AG09319 (cell line): ENCODE results near the gene ZFAND2B.

ENCODE experiments used
- DNase-seq: peaks from one replicate; pipeline ENCODE4 v3.0.0-alpha.2; 2010; ENCODE audit warnings: low read depth; ENCODE audit errors: extremely low read depth
- TF ChIP-seq, protein P1 (sequence below): IDR thresholded peaks from 2 replicates; pipeline ENCODE4 v1.5.1; 2011; ENCODE audit warnings: low read depth, mild to moderate bottlenecking, inconsistent platforms, low read length, moderate library complexity

The ZFAND2B gene

DNA sequence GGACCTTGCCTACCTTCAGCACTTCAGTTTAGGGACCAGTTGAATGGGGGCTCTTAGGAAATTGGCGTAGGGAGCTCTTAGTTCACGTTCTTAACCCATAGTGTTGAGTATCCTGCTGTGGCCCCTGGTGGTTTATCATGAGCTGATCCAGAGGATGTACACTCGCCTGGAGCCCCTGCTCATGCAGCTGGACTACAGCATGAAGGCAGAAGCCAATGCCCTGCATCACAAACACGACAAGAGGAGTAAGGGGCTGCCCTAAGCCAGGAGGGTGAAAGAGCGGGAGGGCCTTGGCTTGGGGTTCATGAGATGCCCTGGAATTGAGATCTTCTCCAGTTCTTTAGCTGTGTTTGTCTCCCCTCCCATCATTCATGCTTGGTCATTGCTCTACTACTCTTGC is 25.6 kb upstream of the ZFAND2B start:
- TF ChIP-seq, protein P1, sequence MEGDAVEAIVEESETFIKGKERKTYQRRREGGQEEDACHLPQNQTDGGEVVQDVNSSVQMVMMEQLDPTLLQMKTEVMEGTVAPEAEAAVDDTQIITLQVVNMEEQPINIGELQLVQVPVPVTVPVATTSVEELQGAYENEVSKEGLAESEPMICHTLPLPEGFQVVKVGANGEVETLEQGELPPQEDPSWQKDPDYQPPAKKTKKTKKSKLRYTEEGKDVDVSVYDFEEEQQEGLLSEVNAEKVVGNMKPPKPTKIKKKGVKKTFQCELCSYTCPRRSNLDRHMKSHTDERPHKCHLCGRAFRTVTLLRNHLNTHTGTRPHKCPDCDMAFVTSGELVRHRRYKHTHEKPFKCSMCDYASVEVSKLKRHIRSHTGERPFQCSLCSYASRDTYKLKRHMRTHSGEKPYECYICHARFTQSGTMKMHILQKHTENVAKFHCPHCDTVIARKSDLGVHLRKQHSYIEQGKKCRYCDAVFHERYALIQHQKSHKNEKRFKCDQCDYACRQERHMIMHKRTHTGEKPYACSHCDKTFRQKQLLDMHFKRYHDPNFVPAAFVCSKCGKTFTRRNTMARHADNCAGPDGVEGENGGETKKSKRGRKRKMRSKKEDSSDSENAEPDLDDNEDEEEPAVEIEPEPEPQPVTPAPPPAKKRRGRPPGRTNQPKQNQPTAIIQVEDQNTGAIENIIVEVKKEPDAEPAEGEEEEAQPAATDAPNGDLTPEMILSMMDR, result no peak
- DNase-seq, result no peak

DNA sequence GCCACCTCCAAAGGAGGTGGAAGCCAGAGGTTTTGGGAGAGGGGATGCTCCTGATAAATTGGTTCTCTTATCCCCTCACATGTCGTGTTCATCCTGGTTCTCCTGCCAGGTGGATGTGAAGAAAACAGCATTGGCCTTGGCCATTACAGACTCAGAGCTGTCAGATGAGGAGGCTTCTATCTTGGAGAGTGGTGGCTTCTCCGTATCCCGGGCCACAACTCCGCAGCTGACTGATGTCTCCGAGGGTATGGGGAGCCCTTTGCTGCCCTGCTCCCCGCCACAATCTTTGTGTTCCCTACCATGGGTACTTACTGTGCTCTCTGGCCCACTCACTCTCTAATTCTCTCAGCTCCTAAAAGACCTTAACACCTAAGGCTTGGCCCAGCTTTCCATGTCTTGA is 25.1 kb upstream of the ZFAND2B start:
- TF ChIP-seq, protein P1, result no peak
- DNase-seq, result no peak

DNA sequence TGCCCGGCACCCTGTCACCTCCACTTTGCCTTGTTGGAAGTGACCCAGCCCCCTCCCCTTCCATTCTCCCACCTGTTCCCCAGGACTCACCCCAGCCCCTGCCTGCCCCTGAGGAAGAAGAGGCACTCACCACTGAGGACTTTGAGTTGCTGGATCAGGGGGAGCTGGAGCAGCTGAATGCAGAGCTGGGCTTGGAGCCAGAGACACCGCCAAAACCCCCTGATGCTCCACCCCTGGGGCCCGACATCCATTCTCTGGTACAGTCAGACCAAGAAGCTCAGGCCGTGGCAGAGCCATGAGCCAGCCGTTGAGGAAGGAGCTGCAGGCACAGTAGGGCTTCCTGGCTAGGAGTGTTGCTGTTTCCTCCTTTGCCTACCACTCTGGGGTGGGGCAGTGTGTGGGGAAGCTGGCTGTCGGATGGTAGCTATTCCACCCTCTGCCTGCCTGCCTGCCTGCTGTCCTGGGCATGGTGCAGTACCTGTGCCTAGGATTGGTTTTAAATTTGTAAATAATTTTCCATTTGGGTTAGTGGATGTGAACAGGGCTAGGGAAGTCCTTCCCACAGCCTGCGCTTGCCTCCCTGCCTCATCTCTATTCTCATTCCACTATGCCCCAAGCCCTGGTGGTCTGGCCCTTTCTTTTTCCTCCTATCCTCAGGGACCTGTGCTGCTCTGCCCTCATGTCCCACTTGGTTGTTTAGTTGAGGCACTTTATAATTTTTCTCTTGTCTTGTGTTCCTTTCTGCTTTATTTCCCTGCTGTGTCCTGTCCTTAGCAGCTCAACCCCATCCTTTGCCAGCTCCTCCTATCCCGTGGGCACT is 24.0 kb upstream of the ZFAND2B start:
- no peak for DNase-seq

DNA sequence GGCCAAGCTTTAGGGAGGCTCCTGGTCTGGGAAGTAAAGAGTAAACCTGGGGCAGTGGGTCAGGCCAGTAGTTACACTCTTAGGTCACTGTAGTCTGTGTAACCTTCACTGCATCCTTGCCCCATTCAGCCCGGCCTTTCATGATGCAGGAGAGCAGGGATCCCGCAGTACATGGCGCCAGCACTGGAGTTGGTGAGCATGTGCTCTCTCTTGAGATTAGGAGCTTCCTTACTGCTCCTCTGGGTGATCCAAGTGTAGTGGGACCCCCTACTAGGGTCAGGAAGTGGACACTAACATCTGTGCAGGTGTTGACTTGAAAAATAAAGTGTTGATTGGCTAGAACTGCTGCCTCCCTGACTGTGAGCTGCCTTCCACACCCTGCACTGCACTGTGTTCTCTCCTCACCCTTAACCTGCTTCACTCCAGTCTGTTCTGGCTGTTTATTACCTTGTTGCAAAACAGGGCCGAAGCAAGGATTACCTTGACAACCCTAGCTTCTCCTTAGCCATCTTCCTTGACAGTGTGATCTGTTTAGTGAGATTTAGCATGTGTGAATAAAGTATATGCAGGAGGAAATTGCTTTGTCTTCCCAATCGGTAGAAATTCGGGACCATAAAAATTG is 23.3 kb upstream of the ZFAND2B start:
- DNase-seq, result no peak
- TF ChIP-seq, protein P1, result no peak

More for the DNA sequence above, 24.0 kb upstream of the ZFAND2B start:
- TF ChIP-seq, protein P1, result no peak

DNA sequence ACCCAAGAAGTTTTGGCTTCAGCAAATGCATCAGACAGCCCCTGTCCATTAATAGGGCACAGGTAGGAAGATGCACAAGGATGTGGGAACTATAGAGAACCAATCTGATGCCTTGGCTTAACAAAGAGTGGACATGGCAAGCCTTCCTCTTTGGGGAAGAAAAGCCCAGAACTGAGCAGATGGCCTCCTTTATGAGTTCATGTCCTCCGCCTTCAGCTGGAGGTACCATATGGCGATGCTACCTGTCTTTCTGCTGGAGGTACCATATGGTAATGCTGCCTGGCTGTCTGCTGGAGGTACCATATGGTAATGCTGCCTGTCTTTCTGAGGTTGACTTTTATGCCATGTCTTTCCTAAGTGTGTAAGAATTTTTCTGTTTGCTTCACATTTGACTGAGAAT is 22.5 kb upstream of the ZFAND2B start:
- TF ChIP-seq, protein P1, result no peak
- DNase-seq, result no peak

DNA sequence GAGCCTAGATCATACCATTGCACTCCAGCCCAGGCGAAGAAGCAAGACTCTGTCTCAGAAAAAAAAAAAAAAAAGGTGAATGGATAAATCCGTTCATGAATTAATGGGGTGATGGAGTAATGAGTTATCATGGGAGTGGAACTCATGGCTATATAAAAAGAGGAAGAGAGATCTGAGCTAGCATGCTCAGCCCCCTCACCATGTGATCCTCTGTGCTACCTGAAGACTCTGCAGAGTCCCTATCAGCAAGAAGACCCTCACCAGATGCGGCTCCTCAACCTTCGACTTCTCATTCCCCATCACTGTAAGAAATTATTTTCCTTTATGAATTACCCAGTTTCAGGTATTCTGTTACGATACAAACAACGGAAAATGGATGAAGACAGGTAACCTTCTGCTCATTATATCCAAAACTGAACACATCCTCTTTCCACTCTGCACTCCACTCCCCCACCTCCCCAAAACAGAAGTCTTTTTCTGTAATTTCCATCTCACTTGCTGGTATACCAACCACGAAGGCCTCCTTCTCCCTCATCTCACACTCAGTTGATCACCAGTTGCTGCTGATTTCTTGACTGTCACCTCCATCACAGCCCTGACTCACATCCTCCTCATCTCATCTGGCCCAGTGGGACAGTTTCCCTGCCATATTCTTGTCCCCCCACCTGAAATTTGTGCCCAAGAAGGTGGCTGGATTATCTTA is 19.7 kb upstream of the ZFAND2B start:
- TF ChIP-seq, protein P1, result no peak
- DNase-seq, result no peak

DNA sequence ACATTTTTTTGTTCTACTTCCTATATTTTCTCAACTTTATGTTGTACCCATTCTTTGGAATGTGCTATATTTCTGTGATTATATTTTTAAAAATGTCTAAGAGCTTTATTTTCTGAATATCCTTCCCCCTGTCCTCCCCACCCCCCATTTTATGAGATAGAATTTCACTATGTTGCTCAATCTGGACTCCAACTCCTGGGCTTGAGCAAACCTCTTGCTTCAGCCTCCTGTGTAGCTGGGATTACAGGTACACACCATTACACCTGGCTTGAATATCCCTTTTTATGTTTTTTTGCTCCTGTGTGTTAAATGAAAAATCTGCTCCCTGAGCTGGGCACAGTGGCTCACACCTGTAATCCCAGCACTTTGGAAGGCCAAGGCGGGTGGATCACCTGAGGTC is 9.2 kb upstream of the ZFAND2B start:
- TF ChIP-seq, protein P1, result no peak
- no peak for DNase-seq
